HepG2 (cell line): ENCODE data around the gene ZNF184. TPM values are rescaled to one million over a fixed set of nuclear protein-coding genes. Genes with fewer than 3 reads are reported as not detected.

ENCODE experiments used
- CREB1 ChIP-seq, 2 experiments: fragments of 450-650 bp in 1 of 2; IDR thresholded peaks; 2 replicates each; pipeline ENCODE4 v1.6.1; 2016 to 2017; ENCODE audit warnings: control low read depth in 1 of 2, mild to moderate bottlenecking in 1 of 2, missing compliant biosample characterization in 1 of 2, missing genetic modification characterization in 1 of 2
- GFI1 ChIP-seq: sonication (generic); formaldehyde crosslinking; IDR thresholded peaks from 2 replicates; pipeline ENCODE4 v1.5.0; 2020; ENCODE audit warnings: missing genetic modification reagents, mild to moderate bottlenecking, borderline replicate concordance
- KDM1A ChIP-seq: IDR thresholded peaks from 2 replicates; pipeline ENCODE4 v1.6.1; 2016; ENCODE audit warnings: missing compliant biosample characterization
- TEAD3 ChIP-seq: optimal IDR thresholded peaks from 2 replicates; pipeline ENCODE3; 2016; ENCODE audit warnings: borderline replicate concordance
- ZNF557 ChIP-seq: sonication (generic); formaldehyde crosslinking; IDR thresholded peaks from 2 replicates; pipeline ENCODE4 v1.4.0; 2020; ENCODE audit warnings: missing genetic modification reagents
- ZNF839 ChIP-seq: sonication (generic); formaldehyde crosslinking; IDR thresholded peaks from 2 replicates; pipeline ENCODE4 v1.4.0; 2020; ENCODE audit warnings: missing genetic modification reagents, mild to moderate bottlenecking, borderline replicate concordance
- polyA plus RNA-seq, 8 experiments: library from polyadenylated mRNA; depleted of rRNA in 3 of 8; stranded (reverse) in 7 of 8; unstranded in 1 of 8; fragments of >200 nt; fragmentation: Illumina TruSeq in 4 of 8; extraction: Trizol in 4 of 8; gene quantifications; 2 replicates each; pipeline versions ENCODE4 v1.2.1 to v1.2.3, GENCODE V29; 2011 to 2016; ENCODE audit warnings: low read depth in 4 of 8, missing spikeins in 1 of 8, mixed read lengths in 1 of 8; ENCODE audit not compliant: insufficient read depth in 1 of 8
- total RNA-seq, 5 experiments: library from RNA; depleted of rRNA; stranded (reverse); fragments of >200 nt; fragmentation: Illumina TruSeq; extraction: Trizol; gene quantifications; 2 replicates each; pipeline ENCODE4 v1.2.3, GENCODE V29; 2016; ENCODE audit warnings: low read depth in 1 of 5
- TF ChIP-seq, protein P1 (sequence below), 2 experiments: sonication (generic) in 1 of 2; formaldehyde crosslinking in 1 of 2; IDR thresholded peaks; 2 replicates each; pipeline versions ENCODE4 v1.6.1 to v1.9.0; 2014 to 2022; ENCODE audit warnings: antibody characterized with exemption in 1 of 2, borderline replicate concordance in 1 of 2, inconsistent platforms in 1 of 2, low read depth in 1 of 2, missing genetic modification reagents in 1 of 2
- TF ChIP-seq, protein P2 (sequence below): IDR thresholded peaks from 2 replicates; pipeline ENCODE4 v1.6.1; 2016; ENCODE audit warnings: low read depth, control low read depth

The ZNF184 gene
- total and polyA plus RNA-seq, 2 of the 13 experiments (the other 11 are each of a cell fraction or from before 2014, with no cell fraction given), result 2.1 to 10.1 TPM

DNA sequence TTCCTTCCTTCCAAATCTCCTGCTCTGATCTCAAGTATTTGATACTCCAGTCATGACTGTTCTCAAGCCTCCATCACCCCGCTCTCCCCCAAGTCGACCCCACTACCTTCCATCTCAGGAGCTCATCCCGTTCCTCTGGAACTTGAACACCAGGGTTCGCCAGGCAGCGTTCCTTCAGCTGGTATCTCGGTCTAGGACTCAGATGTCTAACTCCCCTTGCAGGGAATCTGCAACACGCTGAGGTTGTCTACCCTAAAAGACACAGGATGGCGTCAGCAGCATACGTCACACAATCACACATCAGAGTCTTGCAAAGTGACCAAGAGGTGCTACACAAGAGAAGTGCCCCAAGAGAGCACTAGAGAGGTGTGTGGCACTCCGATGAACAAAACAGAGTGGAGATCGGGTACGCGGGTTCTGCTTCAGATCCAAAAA is 706 bp downstream of the ZNF184 start (continued):
- TF ChIP-seq, protein P1, sequence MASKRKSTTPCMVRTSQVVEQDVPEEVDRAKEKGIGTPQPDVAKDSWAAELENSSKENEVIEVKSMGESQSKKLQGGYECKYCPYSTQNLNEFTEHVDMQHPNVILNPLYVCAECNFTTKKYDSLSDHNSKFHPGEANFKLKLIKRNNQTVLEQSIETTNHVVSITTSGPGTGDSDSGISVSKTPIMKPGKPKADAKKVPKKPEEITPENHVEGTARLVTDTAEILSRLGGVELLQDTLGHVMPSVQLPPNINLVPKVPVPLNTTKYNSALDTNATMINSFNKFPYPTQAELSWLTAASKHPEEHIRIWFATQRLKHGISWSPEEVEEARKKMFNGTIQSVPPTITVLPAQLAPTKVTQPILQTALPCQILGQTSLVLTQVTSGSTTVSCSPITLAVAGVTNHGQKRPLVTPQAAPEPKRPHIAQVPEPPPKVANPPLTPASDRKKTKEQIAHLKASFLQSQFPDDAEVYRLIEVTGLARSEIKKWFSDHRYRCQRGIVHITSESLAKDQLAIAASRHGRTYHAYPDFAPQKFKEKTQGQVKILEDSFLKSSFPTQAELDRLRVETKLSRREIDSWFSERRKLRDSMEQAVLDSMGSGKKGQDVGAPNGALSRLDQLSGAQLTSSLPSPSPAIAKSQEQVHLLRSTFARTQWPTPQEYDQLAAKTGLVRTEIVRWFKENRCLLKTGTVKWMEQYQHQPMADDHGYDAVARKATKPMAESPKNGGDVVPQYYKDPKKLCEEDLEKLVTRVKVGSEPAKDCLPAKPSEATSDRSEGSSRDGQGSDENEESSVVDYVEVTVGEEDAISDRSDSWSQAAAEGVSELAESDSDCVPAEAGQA (IDR thresholded peaks at IDR 0.05; ENCODE audit: low read depth), result peak; percentile 89; the same call in 1 of the 2 replicates
- TF ChIP-seq, protein P1 (CRISPR knock-in tag; IDR thresholded peaks at IDR 0.05; ENCODE audit: borderline replicate concordance), result no peak
- TF ChIP-seq TEAD3 (no peak), ZNF557 (CRISPR knock-in tag) (peak; percentile 77; the same call in 1 of the 2 replicates), KDM1A (no peak), ZNF839 (0 out of 2 replicates have a peak, but pooled peaks have one; percentile 25), GFI1 (CRISPR knock-in tag) (0 out of 2 replicates have a peak, but pooled peaks have one; percentile 0), CREB1 (IDR thresholded peaks at IDR 0.05) (no peak; the same call in 1 of the 2 replicates), CREB1 (CRISPR knock-in tag; IDR thresholded peaks at IDR 0.05) (peak; percentile 77; the same call in 1 of the 2 replicates)
- TF ChIP-seq, protein P2, sequence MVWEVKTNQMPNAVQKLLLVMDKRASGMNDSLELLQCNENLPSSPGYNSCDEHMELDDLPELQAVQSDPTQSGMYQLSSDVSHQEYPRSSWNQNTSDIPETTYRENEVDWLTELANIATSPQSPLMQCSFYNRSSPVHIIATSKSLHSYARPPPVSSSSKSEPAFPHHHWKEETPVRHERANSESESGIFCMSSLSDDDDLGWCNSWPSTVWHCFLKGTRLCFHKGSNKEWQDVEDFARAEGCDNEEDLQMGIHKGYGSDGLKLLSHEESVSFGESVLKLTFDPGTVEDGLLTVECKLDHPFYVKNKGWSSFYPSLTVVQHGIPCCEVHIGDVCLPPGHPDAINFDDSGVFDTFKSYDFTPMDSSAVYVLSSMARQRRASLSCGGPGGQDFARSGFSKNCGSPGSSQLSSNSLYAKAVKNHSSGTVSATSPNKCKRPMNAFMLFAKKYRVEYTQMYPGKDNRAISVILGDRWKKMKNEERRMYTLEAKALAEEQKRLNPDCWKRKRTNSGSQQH (CRISPR knock-in tag), result 0 out of 2 replicates have a peak, but pooled peaks have one; percentile 32
